MG63 (cell line): ENCODE measurements around the gene TBX10. TPM values are rescaled to one million over a fixed set of nuclear protein-coding genes. Genes with fewer than 3 reads are reported as not detected.
"Not testable (repeated sequence)": the region's sequence is repeated elsewhere in the genome, so short reads cannot be mapped to it uniquely, and the experiment has no call there.

Experiments used
- DNase-seq: peaks from one replicate; pipeline ENCODE4 v3.0.0-alpha.2; 2020
- H3K27me3 ChIP-seq: fragments of 250-450 bp; sonication (Bioruptor Pico); 2 replicates; pipeline ENCODE4 v1.5.1; 2020; ENCODE audit warnings: mild to moderate bottlenecking, moderate library complexity
- H3K36me3 ChIP-seq: fragments of 250-450 bp; sonication (Bioruptor Pico); 2 replicates; pipeline ENCODE4 v1.5.1; 2020; ENCODE audit warnings: mild to moderate bottlenecking, moderate library complexity
- H3K4me3 ChIP-seq: fragments of 250-450 bp; sonication (Bioruptor Pico); 2 replicates; pipeline ENCODE4 v1.5.1; 2020; ENCODE audit warnings: mild to moderate bottlenecking, moderate library complexity
- H3K9me3 ChIP-seq: fragments of 250-450 bp; sonication (Bioruptor Pico); 2 replicates; pipeline ENCODE4 v1.5.1; 2020; ENCODE audit warnings: mild to moderate bottlenecking, moderate library complexity
- total RNA-seq: library from RNA; depleted of rRNA; stranded (reverse); fragments of >200 nt; shearing (Covaris generic); gene quantifications from 2 replicates; pipeline ENCODE4 v1.2.3, GENCODE V29; 2014; ENCODE audit warnings: low replicate concordance

TBX10 gene
- total RNA-seq, 1 experiment from 2014 or later = not detected

DNA sequence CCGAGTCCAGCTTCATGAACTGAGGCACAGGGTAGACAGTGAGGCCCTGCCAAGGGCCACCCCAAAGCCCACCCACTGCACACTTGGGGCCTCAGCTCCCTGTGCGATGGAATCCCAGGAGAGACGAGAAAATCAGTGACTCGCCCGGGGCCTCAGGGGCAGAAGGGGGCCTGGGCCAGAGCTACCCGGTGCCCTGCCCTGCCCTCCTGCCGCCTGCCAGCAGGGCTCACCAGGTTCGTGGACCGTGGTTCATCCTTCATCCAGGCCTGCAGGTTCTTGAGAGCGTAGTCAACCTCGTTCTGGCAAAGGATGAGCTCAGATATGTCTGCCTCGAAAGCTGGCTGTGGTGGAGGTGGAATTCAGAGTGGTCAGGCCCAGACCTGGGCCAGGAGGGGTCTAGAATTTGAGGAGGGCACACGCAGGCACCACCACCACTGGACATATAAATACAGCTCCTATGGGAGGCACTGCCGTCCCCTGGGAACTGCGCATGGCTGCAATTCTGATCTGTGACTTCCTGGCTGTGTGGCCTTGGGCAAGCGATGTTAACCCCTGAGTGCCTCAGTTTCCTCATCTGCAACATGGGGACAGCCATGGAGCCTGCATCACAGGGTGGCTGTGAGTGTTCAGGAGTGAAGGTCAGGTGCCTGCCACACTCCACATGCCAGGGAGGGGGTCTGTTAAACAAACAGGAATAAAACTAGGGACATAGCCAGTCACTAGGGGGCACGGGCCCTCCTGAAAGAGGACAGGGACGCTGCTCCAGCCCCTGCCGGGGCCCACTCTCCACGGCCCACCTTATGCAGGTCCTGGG, 27.3 kb upstream of the TBX10 start:
- Histone ChIP-seq H3K36me3 (no peaks in the 10 kb centered on the region), H3K4me3 (no peak overlapping the region), H3K9me3 (no peaks in the 10 kb centered on the region), H3K27me3 (no peaks in the 10 kb centered on the region)
- no peak for DNase-seq

DNA sequence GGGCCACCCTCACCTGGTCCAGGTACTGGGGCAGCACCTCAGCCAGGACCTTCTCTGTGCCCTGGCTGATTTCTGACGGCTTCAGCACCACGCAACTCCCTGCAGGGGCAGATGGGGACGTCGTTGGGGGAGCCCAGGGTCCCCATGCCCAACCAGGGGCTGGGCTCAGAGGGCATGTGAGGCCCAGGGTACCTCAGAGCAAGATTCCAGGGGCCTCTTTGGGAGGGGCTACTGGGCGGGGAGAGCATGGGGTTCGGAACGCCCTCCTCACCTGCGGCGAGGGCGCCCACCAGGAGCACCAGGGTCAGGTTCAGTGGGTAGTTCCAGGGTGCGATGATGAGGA, 26.7 kb upstream of the TBX10 start:
- Histone ChIP-seq H3K36me3 (no peaks in the 10 kb centered on the region), H3K4me3 (no peak overlapping the region), H3K27me3 (no peaks in the 10 kb centered on the region), H3K9me3 (no peaks in the 10 kb centered on the region)
- no peak for DNase-seq

DNA sequence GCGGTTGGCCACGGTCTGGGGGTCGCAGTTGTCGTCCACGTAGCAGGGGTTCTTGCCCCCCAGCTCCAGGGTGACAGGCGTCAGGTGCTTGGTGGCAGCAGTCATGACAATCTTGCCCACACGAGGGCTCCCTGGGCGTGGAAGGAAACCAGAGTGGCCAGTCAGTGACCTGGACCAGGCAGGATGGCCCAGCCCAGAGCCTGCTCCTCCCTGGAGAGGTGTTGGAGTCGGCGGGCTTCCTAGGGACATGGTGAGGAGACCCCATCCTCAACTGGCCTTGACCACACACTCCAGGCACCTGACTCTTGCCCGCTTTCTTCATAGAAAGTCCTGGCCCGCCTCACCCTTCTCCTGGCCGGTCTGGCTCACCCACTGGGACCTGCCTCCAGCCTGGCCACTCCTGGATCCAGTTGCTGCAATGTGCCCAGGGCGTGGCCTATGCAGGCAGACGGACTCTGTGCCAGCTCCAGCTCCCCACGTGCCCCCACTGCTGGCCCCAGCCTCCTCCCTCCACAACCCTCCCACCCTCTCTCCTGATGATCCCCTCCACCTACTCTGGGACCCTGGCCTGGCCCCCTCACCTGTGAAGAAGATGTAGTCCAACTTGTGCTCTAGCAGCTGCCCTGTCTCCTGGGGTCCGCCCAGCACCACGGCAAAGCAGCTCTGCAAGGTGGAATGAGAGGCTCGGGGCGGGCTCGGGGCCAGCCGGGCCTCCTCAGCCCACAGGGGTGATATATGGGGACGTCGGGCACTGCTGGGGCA, 26.2 kb upstream of the TBX10 start:
- no peaks in the 10 kb centered on the region for H3K9me3 ChIP-seq
- H3K27me3 ChIP-seq = no peaks in the 10 kb centered on the region
- DNase-seq = no peak
- H3K4me3 ChIP-seq = no peak overlapping the region
- H3K36me3 ChIP-seq = no peaks in the 10 kb centered on the region

DNA sequence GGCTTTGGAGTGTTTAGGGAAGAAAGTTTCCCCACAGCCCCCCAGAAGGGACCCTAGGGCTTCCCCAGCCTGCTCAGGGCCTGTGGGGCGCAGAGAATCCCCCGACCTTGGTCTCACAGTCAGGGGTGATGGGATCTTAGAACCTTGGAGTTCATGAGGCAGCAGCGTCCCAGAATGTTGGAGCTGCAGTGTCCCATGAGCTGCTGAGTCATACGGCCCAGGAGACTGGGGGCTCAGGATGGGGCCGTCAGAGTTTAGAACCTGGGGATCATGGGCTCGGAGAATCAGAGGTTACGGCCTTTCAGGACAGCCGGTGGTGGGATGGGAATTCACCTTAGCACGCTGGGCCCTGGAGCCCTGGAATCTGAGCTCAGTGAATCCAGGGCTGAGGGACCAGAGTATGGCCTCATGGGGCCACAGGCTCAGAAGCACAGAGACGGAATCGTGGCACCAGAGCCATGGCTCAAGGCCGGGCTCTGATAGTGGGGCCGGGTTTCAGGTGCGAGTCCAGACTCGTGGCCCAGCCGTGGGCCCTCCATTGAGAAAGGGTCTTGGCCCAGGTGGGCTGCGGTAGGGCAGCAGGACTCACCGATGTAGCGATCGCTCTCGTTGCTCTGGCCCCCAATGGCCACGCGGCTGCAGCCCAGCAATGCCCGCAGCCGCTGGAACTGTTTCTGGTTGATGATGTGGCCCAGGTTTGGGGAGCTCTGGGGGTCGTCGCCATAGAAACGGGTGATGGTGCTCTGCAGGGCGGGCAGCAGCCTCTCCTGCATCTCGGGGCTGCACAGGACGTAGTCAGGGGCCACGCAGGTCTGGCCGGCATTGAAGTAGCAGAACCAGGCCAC, 25.4 kb upstream of the TBX10 start:
- Histone ChIP-seq H3K4me3 (no peak overlapping the region), H3K36me3 (no peaks in the 10 kb centered on the region), H3K9me3 (no peaks in the 10 kb centered on the region), H3K27me3 (no peaks in the 10 kb centered on the region)
- DNase-seq = no peak

DNA sequence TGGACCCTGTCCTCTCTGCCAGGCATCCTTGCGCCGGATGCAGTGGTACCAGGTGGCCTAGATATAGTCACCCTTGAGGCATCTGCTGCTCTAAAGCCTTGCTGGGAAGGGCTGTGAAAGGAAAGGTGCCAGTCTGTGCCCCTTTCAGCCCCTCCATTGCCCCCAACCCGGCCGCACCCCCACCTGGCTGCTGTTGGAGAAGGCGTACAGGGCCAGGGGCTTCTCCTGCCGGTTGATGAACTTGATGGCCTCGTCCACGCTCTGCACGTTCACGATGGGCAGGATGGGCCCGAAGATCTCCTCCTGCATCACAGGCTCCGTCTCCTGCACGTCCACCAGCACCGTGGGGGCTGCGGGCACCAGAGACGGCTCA, 24.6 kb upstream of the TBX10 start:
- no peaks in the 10 kb centered on the region for H3K36me3 ChIP-seq

DNA sequence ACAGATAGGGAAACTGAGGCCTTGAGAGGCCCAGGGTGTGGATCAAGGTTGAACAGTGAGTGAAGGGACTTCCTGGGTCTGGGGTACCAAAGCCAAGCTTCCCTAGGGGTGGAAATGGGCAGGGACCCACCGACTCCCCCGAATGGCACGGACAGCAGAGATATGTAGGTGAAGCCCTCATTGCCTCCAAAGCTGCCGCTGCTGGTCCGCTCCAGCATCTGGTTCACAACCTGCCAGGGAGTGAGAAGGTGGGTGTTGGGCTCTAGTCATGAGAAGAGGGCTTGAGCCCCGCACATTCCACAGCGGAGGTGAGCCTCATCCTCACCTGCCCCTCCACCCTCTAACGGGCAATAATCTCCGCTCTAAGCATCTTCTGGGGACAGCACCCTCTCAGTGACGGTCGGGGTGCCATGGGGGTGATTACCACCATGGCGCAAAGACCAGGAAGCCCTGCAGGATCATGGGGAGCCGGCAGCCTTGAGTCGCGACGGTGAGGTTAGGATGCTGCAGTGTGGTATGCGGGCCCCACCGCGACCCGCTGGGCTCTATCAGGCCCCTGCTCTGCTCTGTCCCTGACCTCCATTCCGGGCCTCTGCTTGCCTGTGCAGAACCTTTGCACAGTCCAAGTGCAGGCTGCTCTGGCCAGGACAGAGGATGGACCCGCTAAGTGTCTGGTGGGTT, 24.1 kb upstream of the TBX10 start:
- Histone ChIP-seq H3K4me3 (no peak overlapping the region), H3K27me3 (no peaks in the 10 kb centered on the region), H3K9me3 (no peaks in the 10 kb centered on the region), H3K36me3 (no peaks in the 10 kb centered on the region)
- no peak for DNase-seq

More for the DNA sequence above, 24.6 kb upstream of the TBX10 start:
- Histone ChIP-seq H3K27me3 (no peaks in the 10 kb centered on the region), H3K4me3 (no peak overlapping the region), H3K9me3 (no peaks in the 10 kb centered on the region)
- no peak for DNase-seq

DNA sequence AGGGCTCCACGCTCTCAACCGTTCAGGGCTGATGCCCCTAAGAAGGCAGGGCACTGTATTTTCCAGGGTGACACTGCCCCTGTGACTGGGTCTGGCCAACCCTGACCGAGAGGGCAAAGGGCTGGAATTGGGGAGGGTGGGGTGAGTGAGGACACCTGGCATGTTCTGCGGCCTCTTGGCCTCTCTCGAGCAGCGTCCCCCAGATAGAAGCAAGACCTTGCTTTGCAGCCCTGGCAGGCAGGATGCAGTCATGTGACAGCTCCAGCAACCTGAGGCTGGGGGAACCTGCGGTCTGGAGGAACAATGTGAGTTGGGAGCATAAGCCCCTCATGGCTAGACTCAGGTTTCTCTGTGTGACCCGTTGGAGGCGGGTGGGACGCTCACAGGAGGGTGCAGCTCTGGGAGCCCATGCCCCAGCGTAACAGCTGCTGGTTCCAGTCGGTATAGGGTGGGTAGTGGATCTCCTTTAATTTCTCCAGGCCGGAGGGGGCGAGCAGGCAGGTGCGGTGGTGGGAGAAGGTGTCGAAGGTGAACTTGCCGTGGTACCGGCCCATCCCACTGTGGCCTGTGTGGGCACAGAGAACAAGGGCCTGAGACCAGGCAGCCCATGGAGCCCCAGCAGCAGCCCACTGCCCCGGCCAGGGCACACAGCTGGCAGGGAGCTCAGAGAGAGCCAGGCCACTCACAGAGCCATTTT, 23.4 kb upstream of the TBX10 start:
- DNase-seq = no peak
- H3K4me3 ChIP-seq = no peak overlapping the region
- no peaks in the 10 kb centered on the region for H3K36me3 ChIP-seq
- H3K9me3 ChIP-seq = no peaks in the 10 kb centered on the region
- H3K27me3 ChIP-seq = no peaks in the 10 kb centered on the region

DNA sequence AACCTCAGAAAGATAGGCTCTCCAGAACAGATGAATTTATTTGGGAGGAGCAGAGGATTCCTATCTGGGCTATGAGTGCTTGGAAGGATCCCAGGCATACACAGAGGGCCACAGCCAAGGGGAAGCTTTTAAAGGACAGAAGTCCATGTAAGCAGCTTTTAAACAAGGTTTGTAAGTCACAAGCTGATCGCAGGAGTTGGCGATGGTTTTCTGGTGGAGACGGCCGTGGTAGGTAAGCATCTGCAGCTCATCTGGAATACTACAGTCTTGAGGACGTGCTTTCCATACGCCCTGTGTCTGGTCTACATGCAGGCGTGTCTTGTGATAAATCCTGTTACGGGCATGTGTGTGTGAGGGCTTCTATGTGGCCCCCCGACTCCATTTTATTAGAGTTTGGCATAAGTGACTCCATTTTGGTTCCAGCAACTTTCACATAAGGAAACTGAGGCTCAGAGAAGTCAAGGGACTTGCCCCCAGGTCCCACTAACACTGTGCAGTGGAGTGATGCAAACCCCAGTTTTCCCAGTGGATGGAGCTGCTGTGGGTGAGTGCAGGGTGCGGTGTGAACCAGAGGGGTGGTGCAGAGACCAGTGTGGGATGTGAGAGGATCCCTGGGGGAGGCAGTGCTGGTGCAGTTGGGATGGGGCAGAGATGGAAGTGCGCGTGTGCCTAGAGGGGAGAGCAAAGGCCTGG, 22.7 kb upstream of the TBX10 start:
- Histone ChIP-seq H3K36me3 (no peaks in the 10 kb centered on the region), H3K27me3 (no peaks in the 10 kb centered on the region), H3K4me3 (no peak overlapping the region), H3K9me3 (no peaks in the 10 kb centered on the region)
- no peak for DNase-seq

DNA sequence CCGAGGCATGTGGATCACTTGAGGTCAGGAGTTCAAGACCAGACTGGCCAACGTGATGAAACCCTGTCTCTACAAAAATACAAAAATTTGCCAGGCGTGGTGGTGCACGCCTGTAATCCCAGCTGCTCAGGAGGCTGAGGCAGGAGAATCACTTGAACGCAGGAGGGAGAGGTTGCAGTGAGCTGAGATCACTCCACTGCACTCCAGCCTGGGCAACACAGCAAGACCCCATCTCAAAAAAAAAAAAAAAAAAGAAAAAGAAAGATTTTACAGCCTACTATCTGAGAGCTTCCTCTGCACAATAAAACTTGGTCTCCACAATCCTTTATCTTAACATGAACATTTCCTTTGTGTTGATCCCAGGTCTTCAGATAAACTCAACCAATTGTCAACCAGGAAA, 21.2 kb upstream of the TBX10 start:
- H3K27me3 ChIP-seq, H3K9me3 ChIP-seq, H3K4me3 ChIP-seq, DNase-seq, H3K36me3 ChIP-seq: not testable (repeated sequence)

DNA sequence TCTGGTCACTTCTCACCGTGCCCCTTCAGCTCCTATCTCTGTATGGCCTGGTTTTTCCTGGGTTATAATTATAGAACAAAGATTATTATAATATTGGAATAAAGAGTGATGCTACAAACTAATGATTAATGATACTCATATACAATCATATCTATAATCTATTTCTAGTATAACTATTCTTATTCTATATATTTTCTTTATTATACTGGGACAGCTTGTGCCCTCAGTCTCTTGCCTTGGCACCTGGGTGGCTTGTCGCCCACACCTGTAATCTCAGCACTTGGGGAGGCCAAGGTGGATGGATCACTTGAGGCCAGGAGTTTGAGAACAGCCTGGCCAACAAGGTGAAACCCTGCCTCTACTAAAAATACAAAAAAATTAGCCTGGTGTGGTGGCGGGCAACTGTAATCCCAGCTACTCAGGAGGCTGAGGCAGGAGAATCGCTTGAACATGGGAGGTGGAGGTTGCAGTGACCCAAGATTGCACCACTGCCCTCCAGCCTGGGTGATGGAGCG, 20.1 kb upstream of the TBX10 start:
- not testable (repeated sequence) for H3K4me3 ChIP-seq, H3K27me3 ChIP-seq, H3K36me3 ChIP-seq, DNase-seq, H3K9me3 ChIP-seq

DNA sequence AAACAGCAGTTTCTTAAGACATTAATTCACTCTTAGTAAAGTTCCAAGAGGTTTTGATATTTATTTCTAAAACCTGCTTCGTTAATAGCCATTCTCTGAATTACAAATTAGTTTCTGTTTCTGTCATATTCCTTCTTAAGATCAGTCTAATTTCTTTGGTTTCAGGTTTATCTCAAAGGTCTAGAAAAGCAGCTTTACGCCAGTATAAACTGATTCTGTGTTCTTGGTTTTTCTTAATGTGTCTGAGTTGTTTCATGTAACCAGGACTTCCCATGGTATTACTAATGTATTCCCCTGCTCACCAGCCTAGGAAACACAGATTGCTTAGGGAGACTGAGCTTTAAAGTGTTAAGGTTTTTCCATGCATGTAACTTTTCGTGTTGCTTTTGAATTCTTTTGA, 17.7 kb upstream of the TBX10 start:
- H3K27me3 ChIP-seq = no peaks in the 10 kb centered on the region
- DNase-seq = no peak
- 0 out of 2 replicates have a peak, but pooled peaks cover 2% of the 10 kb centered on the region for H3K9me3 ChIP-seq
- no peak overlapping the region for H3K4me3 ChIP-seq
- no peaks in the 10 kb centered on the region for H3K36me3 ChIP-seq

DNA sequence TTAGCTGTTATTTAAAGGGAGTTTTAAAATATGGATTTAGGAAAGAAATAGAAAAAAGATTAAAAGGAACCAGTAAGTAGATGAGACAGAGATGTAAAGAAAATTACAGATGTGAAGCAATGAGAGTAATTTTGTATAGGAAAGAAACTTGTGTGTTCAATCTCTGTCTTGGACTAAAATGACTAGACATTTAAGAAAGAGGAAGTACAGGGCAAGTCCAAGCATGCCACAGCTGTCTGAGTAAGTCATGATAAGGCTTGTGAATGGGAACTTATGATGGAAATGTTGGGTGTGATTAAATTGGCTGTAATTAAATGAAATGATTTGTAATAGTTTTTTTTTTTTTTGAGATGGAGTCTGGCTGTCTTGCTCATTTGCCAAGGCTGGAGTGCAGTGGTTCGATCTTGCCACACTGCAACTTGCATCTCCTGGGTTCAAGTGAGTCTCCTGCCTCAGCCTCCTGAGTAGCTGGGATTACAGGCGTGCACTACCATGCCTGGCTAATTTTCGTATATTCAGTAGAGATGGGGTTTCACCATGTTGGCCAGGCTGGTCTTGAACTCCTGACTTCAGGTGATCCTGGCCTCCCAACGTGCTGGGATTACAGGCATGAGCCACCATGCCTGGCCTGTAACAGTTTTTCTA, 16.8 kb upstream of the TBX10 start:
- no peaks in the 10 kb centered on the region for H3K27me3 ChIP-seq
- H3K9me3 ChIP-seq = 0 out of 2 replicates have a peak, but pooled peaks cover 2% of the 10 kb centered on the region
- H3K36me3 ChIP-seq = no peaks in the 10 kb centered on the region
- DNase-seq = no peak
- H3K4me3 ChIP-seq = no peak overlapping the region

DNA sequence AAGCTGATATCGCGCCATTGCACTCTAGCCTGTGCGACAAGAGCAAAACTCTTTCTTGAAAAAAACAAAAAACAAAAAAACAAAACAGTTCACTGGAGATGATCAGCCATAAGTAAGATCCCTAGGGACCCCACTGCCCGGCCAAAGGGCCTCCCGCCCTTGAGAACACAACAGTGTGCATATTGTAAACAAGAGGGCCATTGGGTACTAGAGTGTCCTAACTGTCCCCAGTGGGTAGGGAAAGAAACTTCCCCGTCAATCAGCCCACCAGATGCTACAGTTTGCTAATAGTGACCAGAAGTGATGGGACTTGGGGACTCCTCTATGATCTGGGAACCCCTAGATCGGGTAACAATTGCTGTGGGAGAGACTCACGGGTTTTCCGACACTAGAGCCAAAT, 14.7 kb upstream of the TBX10 start:
- no peaks in the 10 kb centered on the region for H3K36me3 ChIP-seq
- 0 out of 2 replicates have a peak, but pooled peaks cover 2% of the 10 kb centered on the region for H3K9me3 ChIP-seq
- no peak for DNase-seq
- H3K27me3 ChIP-seq = no peaks in the 10 kb centered on the region
- H3K4me3 ChIP-seq = no peak overlapping the region

DNA sequence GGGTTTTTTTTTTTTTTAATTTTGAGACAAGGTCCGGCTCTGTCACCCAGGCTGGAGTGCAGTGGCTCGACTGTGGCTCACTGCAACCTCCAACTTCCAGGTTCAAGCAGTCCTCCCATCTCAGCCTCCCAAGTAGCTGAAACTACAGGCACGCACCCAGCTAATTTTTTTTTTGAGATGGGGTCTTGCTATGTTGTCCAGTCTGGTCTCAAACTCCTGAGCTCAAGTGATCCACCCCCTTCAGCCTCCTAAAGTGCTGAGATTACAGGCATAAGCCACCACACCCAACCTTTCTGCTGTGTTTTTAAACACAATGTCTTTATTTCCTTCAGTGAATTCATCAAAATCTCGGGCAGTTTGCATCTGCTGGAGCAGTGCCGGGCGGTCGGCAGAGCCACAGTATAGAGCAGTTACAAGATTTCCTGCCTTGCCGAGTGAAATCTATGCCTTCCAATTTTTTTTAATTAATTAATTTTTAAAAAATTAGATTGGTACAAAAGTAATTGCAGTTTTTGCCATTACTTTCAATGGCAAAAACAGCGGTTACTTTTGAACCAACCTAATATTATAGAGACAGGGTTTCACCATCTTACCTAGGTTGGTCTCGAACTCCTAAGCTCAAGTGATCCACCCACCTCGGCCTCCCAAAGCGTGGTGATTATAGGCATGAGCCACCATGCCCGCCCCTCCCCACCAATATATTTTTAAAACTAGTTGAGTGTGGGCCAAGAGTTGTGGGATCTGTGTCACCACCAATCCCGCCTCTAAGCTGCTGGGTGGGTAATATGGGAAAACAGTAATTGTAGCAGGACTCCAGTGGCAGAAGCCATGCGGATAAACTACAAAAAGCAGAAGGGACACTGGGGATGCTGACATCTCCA, 13.6 kb upstream of the TBX10 start:
- no peak for DNase-seq

More for the DNA sequence above, 13.6 kb upstream of the TBX10 start:
- Histone ChIP-seq H3K9me3 (0 out of 2 replicates have a peak, but pooled peaks cover 2% of the 10 kb centered on the region), H3K27me3 (no peaks in the 10 kb centered on the region), H3K36me3 (no peaks in the 10 kb centered on the region), H3K4me3 (no peak overlapping the region)
